GM12801 (cell line): ENCODE results near the gene NSUN3.

ENCODE experiments used
- TF ChIP-seq, protein P1 (sequence below): IDR thresholded peaks from one replicate; pipeline ENCODE4 v1.5.1; 2011; ENCODE audit warnings: control low read depth; ENCODE audit not compliant: insufficient read length; ENCODE audit errors: extremely low read depth

NSUN3 gene

DNA sequence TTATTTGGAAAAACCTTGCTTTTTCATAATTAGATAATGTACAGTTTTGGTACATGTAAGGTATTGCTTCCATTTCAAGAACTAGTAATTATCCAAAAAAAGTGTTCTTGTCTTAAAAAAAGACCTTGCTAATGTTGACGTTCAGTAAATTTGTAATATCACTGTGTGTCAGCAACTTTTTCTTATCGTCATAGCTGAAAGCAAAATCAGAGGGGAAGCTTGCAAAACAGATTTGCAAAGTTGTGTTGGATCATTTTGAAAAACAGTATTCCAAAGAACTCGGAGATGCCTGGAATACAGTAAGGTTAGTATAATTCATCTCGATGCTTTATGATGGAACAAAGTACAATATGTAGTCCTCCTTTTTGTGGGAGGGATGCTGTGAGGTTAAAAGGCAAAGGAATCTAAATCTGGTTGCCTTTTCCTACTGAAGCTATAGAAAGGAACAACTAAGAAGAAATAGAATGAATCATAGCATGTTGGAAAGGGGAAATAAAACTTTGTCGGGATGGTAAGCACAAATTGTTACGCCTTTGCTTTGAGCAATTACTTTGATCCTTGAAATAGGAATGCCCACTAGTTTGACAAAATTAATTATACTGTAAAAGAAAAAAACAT is 1.5 kb downstream of the NSUN3 start:
- TF ChIP-seq, protein P1, sequence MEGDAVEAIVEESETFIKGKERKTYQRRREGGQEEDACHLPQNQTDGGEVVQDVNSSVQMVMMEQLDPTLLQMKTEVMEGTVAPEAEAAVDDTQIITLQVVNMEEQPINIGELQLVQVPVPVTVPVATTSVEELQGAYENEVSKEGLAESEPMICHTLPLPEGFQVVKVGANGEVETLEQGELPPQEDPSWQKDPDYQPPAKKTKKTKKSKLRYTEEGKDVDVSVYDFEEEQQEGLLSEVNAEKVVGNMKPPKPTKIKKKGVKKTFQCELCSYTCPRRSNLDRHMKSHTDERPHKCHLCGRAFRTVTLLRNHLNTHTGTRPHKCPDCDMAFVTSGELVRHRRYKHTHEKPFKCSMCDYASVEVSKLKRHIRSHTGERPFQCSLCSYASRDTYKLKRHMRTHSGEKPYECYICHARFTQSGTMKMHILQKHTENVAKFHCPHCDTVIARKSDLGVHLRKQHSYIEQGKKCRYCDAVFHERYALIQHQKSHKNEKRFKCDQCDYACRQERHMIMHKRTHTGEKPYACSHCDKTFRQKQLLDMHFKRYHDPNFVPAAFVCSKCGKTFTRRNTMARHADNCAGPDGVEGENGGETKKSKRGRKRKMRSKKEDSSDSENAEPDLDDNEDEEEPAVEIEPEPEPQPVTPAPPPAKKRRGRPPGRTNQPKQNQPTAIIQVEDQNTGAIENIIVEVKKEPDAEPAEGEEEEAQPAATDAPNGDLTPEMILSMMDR = no peak

DNA sequence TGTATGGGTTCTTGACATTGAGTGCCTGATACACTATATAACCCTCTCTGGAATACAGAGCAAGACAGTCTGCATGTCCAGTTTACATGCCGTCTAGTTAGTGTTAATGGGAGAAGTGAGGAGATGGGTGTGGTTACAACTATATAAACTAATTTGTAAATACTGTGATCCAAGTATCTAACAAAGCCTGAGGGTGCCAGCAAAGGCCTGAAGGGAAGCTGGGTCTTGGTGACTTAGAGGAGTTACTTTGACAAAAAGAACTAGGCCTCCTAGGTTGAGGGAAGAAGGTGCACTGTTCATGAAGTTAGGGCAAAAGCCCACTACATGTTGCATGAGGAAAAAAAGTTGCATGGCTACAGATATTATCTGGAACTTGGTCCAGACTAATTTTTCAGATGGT is 2.3 kb downstream of the NSUN3 start:
- TF ChIP-seq, protein P1 = no peak

DNA sequence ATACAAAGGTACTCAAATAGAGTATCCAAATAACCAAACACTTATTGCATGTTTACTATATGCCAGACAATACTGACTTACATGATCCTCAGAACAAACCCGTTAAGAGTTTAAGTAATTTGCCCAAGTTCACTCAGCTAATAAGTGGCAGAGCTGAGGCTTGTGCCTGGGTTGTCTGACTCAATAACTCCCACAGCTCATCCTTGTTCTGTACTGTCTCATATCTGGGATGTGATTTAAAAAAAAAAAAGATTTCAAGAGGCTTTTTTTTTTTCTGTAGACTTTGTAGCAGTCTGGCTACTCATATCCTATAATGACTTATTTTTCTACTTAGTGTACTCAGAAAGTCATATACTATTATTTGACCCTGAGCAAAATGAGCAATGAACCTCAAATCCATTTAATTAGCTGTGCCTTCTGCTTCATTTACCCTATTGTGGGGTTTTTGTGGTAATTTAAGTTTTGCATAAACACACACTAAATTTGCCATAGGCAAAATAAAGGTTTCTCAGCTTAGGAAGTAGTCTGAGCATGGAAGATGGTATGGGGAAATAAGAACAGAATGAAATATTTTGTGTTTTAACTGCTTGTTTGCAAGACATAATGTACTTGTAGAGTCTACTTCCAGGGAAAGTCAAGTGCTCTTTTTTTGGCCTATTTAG is 3.1 kb downstream of the NSUN3 start:
- TF ChIP-seq, protein P1 = no peak

DNA sequence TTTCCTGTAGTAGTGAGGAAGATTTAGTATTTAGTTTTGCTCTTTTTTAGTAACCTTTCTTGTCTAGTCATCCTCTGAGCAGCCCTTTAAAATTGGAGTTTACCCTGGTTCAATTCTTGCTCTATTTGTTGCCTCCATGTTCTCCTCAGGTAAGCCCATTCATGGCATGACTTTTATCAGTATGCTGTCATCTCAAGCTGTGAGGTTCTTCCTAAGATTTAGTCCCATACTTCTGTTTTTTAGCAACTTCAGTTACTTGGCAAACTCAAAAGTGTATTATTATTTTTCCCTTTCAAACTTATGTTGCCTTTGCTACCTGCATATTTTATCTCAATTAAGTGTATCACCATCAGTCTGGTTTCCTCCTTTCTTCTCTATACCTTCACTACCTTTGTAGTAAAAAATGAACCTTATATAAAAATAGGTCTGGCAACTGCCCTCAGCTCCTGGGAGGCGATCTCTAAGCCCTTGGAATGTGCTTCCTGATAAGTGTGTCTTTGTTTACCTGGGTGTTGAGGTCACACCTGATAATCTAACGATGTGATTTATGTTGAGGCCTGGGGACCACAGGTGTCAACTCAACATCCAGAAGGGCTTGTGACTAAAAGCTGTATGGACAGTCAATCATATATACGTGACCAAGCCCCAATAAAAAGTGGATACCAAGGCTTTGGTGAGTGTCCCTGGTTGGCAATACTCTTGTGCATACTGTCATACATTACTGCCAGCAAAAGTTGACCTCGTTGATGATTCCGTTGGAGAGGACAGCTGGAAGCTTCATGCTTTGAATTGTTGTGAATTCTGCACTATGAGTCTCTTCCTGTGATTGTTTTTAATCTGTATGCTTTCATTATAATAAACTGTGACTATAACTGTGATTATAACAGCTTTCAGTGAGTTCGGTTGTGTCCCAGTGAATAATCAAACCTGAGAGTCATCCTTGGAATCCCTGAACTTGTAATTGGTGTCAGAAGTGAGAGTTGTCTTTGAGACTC is 3.9 kb downstream of the NSUN3 start:
- TF ChIP-seq, protein P1 = no peak

DNA sequence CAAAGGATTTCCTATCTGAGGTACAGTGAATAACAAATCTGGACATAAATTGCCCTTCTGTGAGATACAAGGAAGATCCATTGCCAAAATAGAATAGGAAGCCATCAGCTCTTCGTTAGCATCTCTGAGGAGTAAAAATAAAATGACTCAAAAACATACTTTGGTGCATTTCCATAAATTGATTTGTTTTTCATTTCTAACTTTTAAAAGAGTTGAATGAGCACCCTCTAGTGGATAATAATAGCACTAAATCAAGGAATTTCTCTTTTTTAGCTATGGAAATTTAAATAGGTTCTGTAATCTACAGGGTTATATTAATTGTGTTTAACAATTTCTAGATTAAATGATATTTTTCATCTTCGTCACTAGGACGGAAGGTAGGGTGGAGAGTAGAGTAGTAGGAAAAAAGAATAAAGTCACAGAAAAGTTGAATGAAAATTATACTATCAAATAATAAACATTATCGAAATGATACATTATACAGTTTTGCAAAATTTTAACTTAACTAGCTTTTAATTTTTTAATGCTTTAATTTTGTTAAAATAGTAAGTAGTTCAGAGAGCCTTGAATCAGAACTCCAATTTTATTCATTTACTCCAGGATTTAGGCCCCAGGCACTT is 6.4 kb downstream of the NSUN3 start:
- TF ChIP-seq, protein P1 = no peak

DNA sequence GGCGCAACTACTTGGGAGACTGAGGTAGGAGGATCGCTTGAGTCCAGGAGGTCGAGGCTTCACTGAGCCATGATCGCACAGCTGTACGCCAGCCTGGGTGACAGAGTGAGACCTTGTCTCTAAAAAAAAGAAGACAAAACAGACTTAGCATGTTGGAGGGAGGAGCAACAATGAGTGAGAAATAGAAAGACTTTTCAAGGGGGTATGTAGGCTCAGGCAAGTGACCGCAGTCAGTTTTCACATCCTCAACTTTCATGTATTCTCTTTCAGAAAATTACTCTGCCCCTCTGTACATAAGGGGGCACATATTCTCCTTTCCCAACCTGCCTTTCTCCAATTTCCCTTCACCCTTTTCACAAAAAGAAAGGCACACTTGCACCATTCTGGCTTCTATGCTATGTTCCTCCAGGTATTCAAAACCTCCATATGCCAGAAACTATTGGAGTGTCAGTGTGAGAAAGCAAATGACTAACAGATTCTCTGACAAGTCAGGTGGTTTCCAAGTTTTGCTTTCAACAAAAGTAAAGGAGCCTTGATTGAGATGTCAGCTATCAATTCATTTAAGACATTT is 7.6 kb downstream of the NSUN3 start:
- TF ChIP-seq, protein P1 = no peak
